ENCODE data around the gene PRKCB.

Gene PRKCB

DNA sequence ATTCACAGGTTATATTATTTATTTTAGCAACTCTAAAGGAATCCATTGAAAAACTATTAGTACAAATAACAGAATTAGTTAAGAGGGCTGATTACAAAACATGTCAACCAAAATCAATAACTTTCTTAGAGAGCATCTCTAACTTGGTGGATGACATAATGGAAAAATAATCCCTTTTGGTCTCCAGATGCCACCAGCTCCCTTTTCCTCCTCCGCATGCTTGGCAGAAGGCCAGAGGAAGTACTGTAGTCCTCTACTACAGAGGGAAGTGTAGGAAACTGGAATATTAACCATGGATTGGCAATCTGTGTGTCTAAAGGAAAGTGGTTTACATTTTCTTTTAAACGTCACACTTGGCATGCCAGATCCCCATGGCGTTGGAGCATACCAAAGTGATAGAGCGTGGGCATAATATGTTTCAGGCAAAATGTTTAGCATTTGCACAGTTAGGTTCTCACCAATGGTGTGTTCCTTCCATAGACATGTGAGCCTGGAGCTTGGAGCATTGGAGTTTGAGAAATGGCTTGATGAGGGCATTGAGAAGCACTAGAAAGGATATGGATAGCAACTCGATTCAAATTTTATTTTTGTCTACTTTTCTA is 106.3 kb downstream of the PRKCB start:
- no peak for TF ChIP-seq EZH2phosphoT487 (conservative IDR thresholded peaks at IDR 0.05; ENCODE audit: low read length)
- TF ChIP-seq, protein P1, sequence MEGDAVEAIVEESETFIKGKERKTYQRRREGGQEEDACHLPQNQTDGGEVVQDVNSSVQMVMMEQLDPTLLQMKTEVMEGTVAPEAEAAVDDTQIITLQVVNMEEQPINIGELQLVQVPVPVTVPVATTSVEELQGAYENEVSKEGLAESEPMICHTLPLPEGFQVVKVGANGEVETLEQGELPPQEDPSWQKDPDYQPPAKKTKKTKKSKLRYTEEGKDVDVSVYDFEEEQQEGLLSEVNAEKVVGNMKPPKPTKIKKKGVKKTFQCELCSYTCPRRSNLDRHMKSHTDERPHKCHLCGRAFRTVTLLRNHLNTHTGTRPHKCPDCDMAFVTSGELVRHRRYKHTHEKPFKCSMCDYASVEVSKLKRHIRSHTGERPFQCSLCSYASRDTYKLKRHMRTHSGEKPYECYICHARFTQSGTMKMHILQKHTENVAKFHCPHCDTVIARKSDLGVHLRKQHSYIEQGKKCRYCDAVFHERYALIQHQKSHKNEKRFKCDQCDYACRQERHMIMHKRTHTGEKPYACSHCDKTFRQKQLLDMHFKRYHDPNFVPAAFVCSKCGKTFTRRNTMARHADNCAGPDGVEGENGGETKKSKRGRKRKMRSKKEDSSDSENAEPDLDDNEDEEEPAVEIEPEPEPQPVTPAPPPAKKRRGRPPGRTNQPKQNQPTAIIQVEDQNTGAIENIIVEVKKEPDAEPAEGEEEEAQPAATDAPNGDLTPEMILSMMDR (IDR thresholded peaks at IDR 0.05; ENCODE audit: insufficient read depth, low read length, poor library complexity, severe bottlenecking), result no peak
- Histone ChIP-seq H3K79me2 (ENCODE audit: insufficient read depth, low read length) (no peaks in the 10 kb centered on the region), H3K9me3 (ENCODE audit: insufficient read depth, low read length) (no peaks in the 10 kb centered on the region), H3K36me3 (ENCODE audit: low read length) (no peaks in the 10 kb centered on the region), H4K20me1 (ENCODE audit: low read depth, low read length) (no peaks in the 10 kb centered on the region), H3K4me3 (ENCODE audit: insufficient read depth, low read length, poor library complexity, severe bottlenecking) (no peak overlapping the region), H3K9me2 (replicated peaks; ENCODE audit: insufficient read depth, low read length) (no peaks in the 10 kb centered on the region), H3K4me2 (ENCODE audit: low read depth, low read length, poor library complexity, severe bottlenecking) (no peak overlapping the region), H3K27ac (ENCODE audit: low read depth, low read length) (no peak overlapping the region), H2AFZ (ENCODE audit: low read depth, low read length, severe bottlenecking) (no peak overlapping the region), H3K9ac (ENCODE audit: low read length) (no peak overlapping the region), H3F3A (ENCODE audit: insufficient read depth) (no peaks in the 10 kb centered on the region), H3K27me3 (ENCODE audit: low read length) (no peaks in the 10 kb centered on the region)

DNA sequence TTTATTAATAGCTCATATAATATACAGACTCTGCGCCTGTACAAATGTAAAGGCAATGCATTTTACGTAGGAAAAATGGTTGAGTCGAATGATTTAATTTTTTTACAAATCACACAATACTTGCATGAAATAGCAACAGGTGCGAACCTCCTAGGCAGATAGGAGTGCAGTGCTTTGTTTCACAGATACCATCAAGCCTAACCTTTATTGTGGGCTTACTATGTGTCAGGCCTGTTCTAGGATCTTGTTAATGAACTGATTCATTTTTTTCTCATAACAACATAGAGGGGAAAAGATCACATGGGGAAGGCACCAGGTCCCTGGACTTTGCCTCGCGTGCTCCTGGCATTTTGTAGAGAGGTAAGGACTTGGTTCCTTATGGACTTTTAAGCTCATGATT is 107.8 kb downstream of the PRKCB start:
- no peaks in the 10 kb centered on the region for H3K79me2 ChIP-seq (ENCODE audit: insufficient read depth, low read length)
- H3K9ac ChIP-seq (ENCODE audit: low read length), result no peak overlapping the region
- H3K9me3 ChIP-seq (ENCODE audit: insufficient read depth, low read length), result no peaks in the 10 kb centered on the region
- H3K4me2 ChIP-seq (ENCODE audit: low read depth, low read length, poor library complexity, severe bottlenecking), result no peak overlapping the region
- H3K36me3 ChIP-seq (ENCODE audit: low read length), result no peaks in the 10 kb centered on the region
- H3F3A ChIP-seq (ENCODE audit: insufficient read depth), result no peaks in the 10 kb centered on the region
- H3K27ac ChIP-seq (ENCODE audit: low read depth, low read length), result no peak overlapping the region
- no peaks in the 10 kb centered on the region for H3K9me2 ChIP-seq (replicated peaks; ENCODE audit: insufficient read depth, low read length)
- no peaks in the 10 kb centered on the region for H3K27me3 ChIP-seq (ENCODE audit: low read length)
- no peaks in the 10 kb centered on the region for H4K20me1 ChIP-seq (ENCODE audit: low read depth, low read length)
- no peak overlapping the region for H3K4me3 ChIP-seq (ENCODE audit: insufficient read depth, low read length, poor library complexity, severe bottlenecking)
- no peak overlapping the region for H2AFZ ChIP-seq (ENCODE audit: low read depth, low read length, severe bottlenecking)
- TF ChIP-seq, protein P1 (IDR thresholded peaks at IDR 0.05; ENCODE audit: insufficient read depth, low read length, poor library complexity, severe bottlenecking), result no peak
- no peak for TF ChIP-seq EZH2phosphoT487 (conservative IDR thresholded peaks at IDR 0.05; ENCODE audit: low read length)

DNA sequence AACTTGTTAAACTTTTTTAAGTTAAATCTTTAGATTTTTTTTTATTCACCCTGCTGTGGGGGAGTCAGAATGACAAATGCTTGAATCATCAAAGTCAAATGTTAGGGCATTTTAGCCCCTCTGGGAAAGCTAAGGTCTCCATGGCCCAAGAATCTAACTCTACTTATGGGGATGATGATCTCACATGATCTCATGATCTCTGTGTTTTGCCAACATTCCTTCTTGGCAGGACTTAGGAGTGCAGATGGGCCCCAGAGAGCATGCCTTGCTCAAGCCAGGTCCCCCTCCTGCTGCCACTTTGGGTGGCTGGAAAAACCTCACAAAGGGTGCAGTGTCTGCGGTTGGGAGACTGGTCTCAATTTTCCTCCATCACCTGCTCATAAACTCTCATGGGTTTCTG is 108.6 kb downstream of the PRKCB start:
- TF ChIP-seq, protein P1 (IDR thresholded peaks at IDR 0.05; ENCODE audit: insufficient read depth, low read length, poor library complexity, severe bottlenecking), result no peak
- no peak for TF ChIP-seq EZH2phosphoT487 (conservative IDR thresholded peaks at IDR 0.05; ENCODE audit: low read length)
- no peak overlapping the region for H3K4me2 ChIP-seq (ENCODE audit: low read depth, low read length, poor library complexity, severe bottlenecking)
- H3K27me3 ChIP-seq (ENCODE audit: low read length), result no peaks in the 10 kb centered on the region
- no peaks in the 10 kb centered on the region for H3F3A ChIP-seq (ENCODE audit: insufficient read depth)
- H3K27ac ChIP-seq (ENCODE audit: low read depth, low read length), result no peak overlapping the region
- H3K9ac ChIP-seq (ENCODE audit: low read length), result no peak overlapping the region
- no peaks in the 10 kb centered on the region for H3K36me3 ChIP-seq (ENCODE audit: low read length)
- no peak overlapping the region for H2AFZ ChIP-seq (ENCODE audit: low read depth, low read length, severe bottlenecking)
- H4K20me1 ChIP-seq (ENCODE audit: low read depth, low read length), result no peaks in the 10 kb centered on the region
- no peaks in the 10 kb centered on the region for H3K79me2 ChIP-seq (ENCODE audit: insufficient read depth, low read length)
- no peaks in the 10 kb centered on the region for H3K9me3 ChIP-seq (ENCODE audit: insufficient read depth, low read length)
- no peak overlapping the region for H3K4me3 ChIP-seq (ENCODE audit: insufficient read depth, low read length, poor library complexity, severe bottlenecking)
- no peaks in the 10 kb centered on the region for H3K9me2 ChIP-seq (replicated peaks; ENCODE audit: insufficient read depth, low read length)

All from SU-DHL-6 (cell line).